H1 (cell line): ENCODE data around the gene ARHGAP15. TPM values are rescaled to one million over a fixed set of nuclear protein-coding genes. Genes with fewer than 3 reads are reported as not detected.

ENCODE experiments used
- ATF2 ChIP-seq: IDR thresholded peaks from 2 replicates; pipeline ENCODE4 v1.6.1; 2012; ENCODE audit warnings: low read length, inconsistent platforms
- CEBPB ChIP-seq: IDR thresholded peaks from 2 replicates; pipeline ENCODE4 v1.6.1; 2012; ENCODE audit warnings: low read depth, low read length
- CHD1 ChIP-seq: IDR thresholded peaks from 2 replicates; pipeline ENCODE4 v1.6.1; 2012; ENCODE audit warnings: low read depth, low read length, improper control_type of control experiment
- CTBP2 ChIP-seq: IDR thresholded peaks from 2 replicates; pipeline ENCODE4 v1.7.0; 2011; ENCODE audit warnings: borderline replicate concordance, mild to moderate bottlenecking, moderate library complexity, mixed read lengths, low read length; ENCODE audit not compliant: insufficient read depth, insufficient read length
- FOSL1 ChIP-seq: IDR thresholded peaks from 2 replicates; pipeline ENCODE4 v1.6.1; 2011; ENCODE audit warnings: mild to moderate bottlenecking, low read depth, low read length, moderate library complexity; ENCODE audit not compliant: insufficient read depth
- HDAC2 ChIP-seq, 2 experiments: fragments of 300-600 bp in 1 of 2; sonication (generic) in 1 of 2; IDR thresholded peaks; 2 replicates each; pipeline ENCODE4 v1.6.1; 2011 to 2012; ENCODE audit warnings: low read depth in 2 of 2, low read length in 2 of 2, mild to moderate bottlenecking in 2 of 2, moderate library complexity in 2 of 2, borderline replicate concordance in 1 of 2, inconsistent platforms in 1 of 2
- POLR2AphosphoS5 ChIP-seq: IDR thresholded peaks from 2 replicates; pipeline ENCODE4 v1.6.1; 2011; ENCODE audit warnings: low read depth, low read length
- SIRT6 ChIP-seq: IDR thresholded peaks from one replicate; pipeline ENCODE4 v1.7.1; 2012; ENCODE audit warnings: low read length, inconsistent platforms
- polyA plus RNA-seq, 7 experiments: library from polyadenylated mRNA; depleted of rRNA in 3 of 7; stranded (reverse) in 5 of 7; unstranded in 2 of 7; fragments of >200 nt in 5 of 7; fragments of 200-250 nt in 2 of 7; gene quantifications; 1 replicate in 5 of 7; 2 replicates in 1 of 7; 4 replicates in 1 of 7; pipeline versions ENCODE4 v1.2.1 to v1.2.3, GENCODE V29; 2011 to 2013; ENCODE audit warnings: missing spikeins in 2 of 7, mixed read lengths in 2 of 7
- total RNA-seq: library from RNA; stranded (reverse); fragmentation: NEBNext Ultra II Directional; extraction: Animal tissue kit (Norgen Biotek cat#: 25700); gene quantifications from 2 replicates; pipeline ENCODE4 v1.2.1, GENCODE V29; 2021

The ARHGAP15 gene
- total and polyA plus RNA-seq, 2 of the 8 experiments (the other 6 are each of a cell fraction or from before 2014, with no cell fraction given): not detected

GRCh38 chr2:143252138-143252907 is 123.1 kb downstream of the ARHGAP15 start (continued):
- TF ChIP-seq SIRT6: no peak
- no peak for TF ChIP-seq CEBPB
- TF ChIP-seq POLR2AphosphoS5: no peak
- no peak for TF ChIP-seq ATF2
- no peak for TF ChIP-seq FOSL1
- TF ChIP-seq HDAC2 (IDR thresholded peaks at IDR 0.05; ENCODE audit: borderline replicate concordance in 1 of 2, low read depth in 2 of 2, low read length in 2 of 2): no peak
- no peak for TF ChIP-seq CTBP2
- TF ChIP-seq CHD1: no peak
- TF ChIP-seq, all 59 proteins: peak for 0
